ENCODE data around the gene FREM1.

FREM1 gene

GRCh38 chr9:14715102-14715501, 195.1 kb downstream of the FREM1 start:
- in situ Hi-C loops (cut with HindIII; ENCODE audit: low pct_ligation_motif_present, low sequenced_read_pairs): no loop called here
- DNase-seq: peak; percentile 5

GRCh38 chr9:14713187-14713767, 197.0 kb downstream of the FREM1 start:
- Histone ChIP-seq H3K36me3 (replicated peaks) (no peaks in the 10 kb centered on the region), H3K27me3 (replicated peaks) (no peaks in the 10 kb centered on the region), H3K27ac (no peak overlapping the region), H3K4me3 (ENCODE audit: low read depth, low read length) (no peak overlapping the region)
- TF ChIP-seq CTCF (IDR thresholded peaks at IDR 0.05; ENCODE audit: low read depth, low read length, missing control alignments): no peak
- DNase-seq: no peak
- in situ Hi-C loops (cut with HindIII; ENCODE audit: low pct_ligation_motif_present, low sequenced_read_pairs): no loop called here

More at GRCh38 chr9:14715102-14715501, 195.1 kb downstream of the FREM1 start:
- no peaks in the 10 kb centered on the region for H3K36me3 ChIP-seq (replicated peaks)
- H3K27me3 ChIP-seq (replicated peaks): no peaks in the 10 kb centered on the region
- H3K4me3 ChIP-seq (ENCODE audit: low read depth, low read length): no peak overlapping the region
- no peak overlapping the region for H3K27ac ChIP-seq
- no peak for TF ChIP-seq CTCF (IDR thresholded peaks at IDR 0.05; ENCODE audit: low read depth, low read length, missing control alignments)

GRCh38 chr9:14710804-14711203, 199.4 kb downstream of the FREM1 start:
- Histone ChIP-seq H3K4me3 (ENCODE audit: low read depth, low read length) (no peak overlapping the region), H3K36me3 (replicated peaks) (no peaks in the 10 kb centered on the region), H3K27ac (no peak overlapping the region), H3K27me3 (replicated peaks) (no peaks in the 10 kb centered on the region)
- DNase-seq: peak; percentile 73
- in situ Hi-C loops (cut with HindIII; ENCODE audit: low pct_ligation_motif_present, low sequenced_read_pairs): no loop called here
- TF ChIP-seq CTCF (IDR thresholded peaks at IDR 0.05; ENCODE audit: low read depth, low read length, missing control alignments): no peak

GRCh38 chr9:14706530-14707140, 203.6 kb downstream of the FREM1 start:
- TF ChIP-seq CTCF (IDR thresholded peaks at IDR 0.05; ENCODE audit: low read depth, low read length, missing control alignments): no peak
- Histone ChIP-seq H3K4me3 (ENCODE audit: low read depth, low read length) (no peak overlapping the region), H3K27me3 (replicated peaks) (no peaks in the 10 kb centered on the region), H3K27ac (no peak overlapping the region), H3K36me3 (replicated peaks) (no peaks in the 10 kb centered on the region)
- DNase-seq: no peak
- in situ Hi-C loops (cut with HindIII; ENCODE audit: low pct_ligation_motif_present, low sequenced_read_pairs): no loop called here

- TF ChIP-seq CTCF (IDR thresholded peaks at IDR 0.05; ENCODE audit: low read depth, low read length, missing control alignments): no peak
- in situ Hi-C loops (cut with HindIII; ENCODE audit: low pct_ligation_motif_present, low sequenced_read_pairs): no loop called here
- no peak overlapping the region for H3K27ac ChIP-seq
- H3K36me3 ChIP-seq (replicated peaks): no peaks in the 10 kb centered on the region
- no peaks in the 10 kb centered on the region for H3K27me3 ChIP-seq (replicated peaks)
- no peak for DNase-seq
- no peak overlapping the region for H3K4me3 ChIP-seq (ENCODE audit: low read depth, low read length)
These were observed 205.1 kb downstream of the FREM1 start for GRCh38 chr9:14705079-14705478.

- no peak for TF ChIP-seq CTCF (IDR thresholded peaks at IDR 0.05; ENCODE audit: low read depth, low read length, missing control alignments)
- in situ Hi-C loops (cut with HindIII; ENCODE audit: low pct_ligation_motif_present, low sequenced_read_pairs): no loop called here
- Histone ChIP-seq H3K36me3 (replicated peaks) (no peaks in the 10 kb centered on the region), H3K27me3 (replicated peaks) (no peaks in the 10 kb centered on the region), H3K27ac (no peak overlapping the region), H3K4me3 (ENCODE audit: low read depth, low read length) (no peak overlapping the region)
- no peak for DNase-seq
These were observed 205.9 kb downstream of the FREM1 start for GRCh38 chr9:14704281-14704680.

Measured in brain microvascular endothelial cell (primary cell).